Stimulated activated CD4-positive, alpha-beta T cell treated with anti-CD3 and anti-CD28 coated beads, Interleukin-12 subunit alpha, Interleukin-12 subunit beta, amount 100 ng/mL, for 4 hours (primary cell): ENCODE data around the gene DENND5B.
"Not testable (repeated sequence)": the region's sequence is repeated elsewhere in the genome, so short reads cannot be mapped to it uniquely, and the experiment has no call there.

Experiments used
- DNase-seq: peaks from one replicate; pipeline ENCODE4 v3.0.0-alpha.2; 2020

Gene DENND5B

GRCh38 chr12:31550590-31550989, 40.3 kb downstream of the DENND5B start:
- DNase-seq = not testable (repeated sequence)

DNA sequence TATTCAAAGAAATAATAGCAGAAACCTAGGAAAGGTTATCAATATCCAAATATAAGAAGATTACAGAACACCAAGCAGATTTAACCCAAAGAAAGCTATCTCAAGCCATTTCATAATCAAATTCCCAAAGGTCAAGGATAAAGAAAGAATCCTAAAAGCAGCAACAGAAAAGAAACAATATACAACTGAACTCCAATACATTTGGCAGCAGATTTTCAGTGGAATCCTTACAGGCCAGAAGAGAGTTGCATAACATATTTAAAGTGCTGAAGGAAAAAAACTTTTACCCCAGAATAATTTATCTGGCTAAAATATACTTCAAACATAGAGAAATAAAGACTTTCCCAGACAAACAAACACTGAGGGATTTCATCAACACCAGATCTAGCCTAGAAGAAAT, 54.3 kb downstream of the DENND5B start:
- no peak for DNase-seq

DNA sequence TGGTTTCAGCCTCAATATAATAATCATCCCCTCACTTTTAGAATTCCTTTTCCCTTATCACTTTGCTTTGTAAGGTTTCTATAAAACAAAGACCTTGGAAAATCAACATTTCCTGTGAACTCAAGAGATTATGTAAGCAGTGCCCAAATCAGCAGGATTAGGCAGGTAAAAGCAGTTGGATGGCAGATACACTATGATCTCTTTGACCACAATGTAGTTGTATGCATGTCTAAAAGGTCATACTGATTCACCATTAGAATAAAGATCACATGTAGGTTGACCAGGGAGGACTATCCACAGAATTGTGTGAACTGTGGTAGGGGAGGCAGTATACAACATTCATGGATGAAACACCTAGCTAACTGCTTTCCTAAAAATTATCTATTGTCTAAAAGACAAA, 57.5 kb downstream of the DENND5B start:
- DNase-seq = no peak

DNA sequence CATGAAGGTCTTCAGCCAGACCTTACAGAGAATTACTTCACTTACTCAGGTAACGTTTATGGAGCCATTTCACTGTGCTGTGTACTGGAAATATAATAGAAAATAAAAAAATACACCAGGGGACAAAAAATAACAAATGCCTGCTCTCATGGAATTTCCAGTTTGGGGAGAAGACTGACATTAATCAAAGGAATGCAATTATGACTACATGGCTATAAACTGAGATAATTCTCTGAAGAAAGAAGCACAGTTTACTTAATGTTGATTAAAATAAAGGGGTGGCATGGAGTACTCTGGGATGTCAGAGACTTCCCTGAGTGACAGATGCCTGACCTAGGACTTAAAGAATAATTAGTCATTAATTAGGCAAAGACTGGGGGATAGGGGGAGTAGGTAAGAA, 59.0 kb downstream of the DENND5B start:
- no peak for DNase-seq

DNA sequence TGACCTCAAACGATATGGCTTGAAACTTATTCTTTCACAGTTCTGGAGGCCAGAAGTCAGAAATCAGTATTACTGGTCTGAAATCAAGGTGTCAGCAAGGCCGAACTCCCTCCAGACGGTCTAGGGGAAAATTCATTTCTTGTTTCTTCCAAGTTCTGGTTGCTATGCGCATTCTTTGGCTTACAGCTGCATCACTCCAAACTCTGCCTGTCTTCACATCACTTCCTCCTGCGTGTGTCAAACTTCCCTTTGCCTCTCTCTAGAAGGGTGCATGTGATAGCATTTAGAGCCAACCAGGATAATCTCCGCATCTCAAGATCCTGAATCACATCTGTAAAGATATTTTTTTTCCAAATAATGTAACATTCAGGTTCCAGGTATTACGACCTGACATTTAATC, 62.8 kb downstream of the DENND5B start:
- no peak for DNase-seq

DNA sequence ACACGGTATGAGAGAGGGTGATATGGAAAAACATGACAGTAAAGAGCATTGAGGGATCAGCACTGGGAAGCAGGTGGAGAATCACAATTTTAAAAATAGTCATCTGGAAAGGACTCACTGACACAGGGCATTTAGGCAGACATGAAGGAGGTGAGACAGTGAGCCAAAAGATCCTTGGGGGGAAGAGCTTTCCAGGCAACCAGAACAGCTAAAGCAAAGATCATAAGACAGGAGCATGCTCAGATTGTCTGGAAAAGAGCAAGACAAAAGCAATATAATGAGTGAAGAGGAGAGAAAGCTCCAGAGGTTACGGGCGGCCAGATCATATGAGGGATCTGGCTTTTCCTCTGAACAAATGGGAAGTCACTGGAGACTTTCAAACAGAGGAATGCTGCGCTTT, 63.9 kb downstream of the DENND5B start:
- no peak for DNase-seq

- DNase-seq = no peak
Measured at GRCh38 chr12:31526158-31526546, 64.8 kb downstream of the DENND5B start.

DNA sequence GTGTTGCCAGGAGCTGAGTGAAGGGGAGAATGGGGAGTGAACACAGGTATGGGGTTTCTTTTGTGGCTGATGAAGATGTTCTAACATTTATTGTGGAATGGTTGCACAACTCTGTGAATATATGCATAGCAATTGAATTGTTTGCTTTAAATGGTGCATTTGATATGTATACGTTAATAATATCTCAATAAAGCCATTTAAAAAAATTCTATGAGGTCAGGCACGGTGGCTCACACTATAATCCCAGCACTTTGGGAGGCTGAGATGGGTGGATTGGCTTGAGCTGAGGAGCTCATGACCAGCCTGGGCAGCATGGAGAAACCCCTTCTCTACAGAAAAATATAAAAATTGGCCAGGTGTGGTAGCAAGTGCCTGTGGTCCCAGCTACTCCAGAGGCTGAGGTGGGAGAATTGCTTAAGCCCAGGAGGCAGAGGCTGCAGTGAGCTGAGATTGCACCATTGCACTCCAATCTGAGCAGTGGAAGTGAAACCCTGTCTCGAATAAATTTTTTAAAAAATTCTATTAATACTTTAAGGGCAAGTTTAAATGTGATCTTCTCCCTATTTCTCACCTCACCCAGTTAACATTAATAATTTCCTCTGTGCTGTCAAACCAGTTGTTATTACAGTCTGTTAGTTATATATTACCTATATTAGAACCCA, 65.3 kb downstream of the DENND5B start:
- DNase-seq = no peak

DNA sequence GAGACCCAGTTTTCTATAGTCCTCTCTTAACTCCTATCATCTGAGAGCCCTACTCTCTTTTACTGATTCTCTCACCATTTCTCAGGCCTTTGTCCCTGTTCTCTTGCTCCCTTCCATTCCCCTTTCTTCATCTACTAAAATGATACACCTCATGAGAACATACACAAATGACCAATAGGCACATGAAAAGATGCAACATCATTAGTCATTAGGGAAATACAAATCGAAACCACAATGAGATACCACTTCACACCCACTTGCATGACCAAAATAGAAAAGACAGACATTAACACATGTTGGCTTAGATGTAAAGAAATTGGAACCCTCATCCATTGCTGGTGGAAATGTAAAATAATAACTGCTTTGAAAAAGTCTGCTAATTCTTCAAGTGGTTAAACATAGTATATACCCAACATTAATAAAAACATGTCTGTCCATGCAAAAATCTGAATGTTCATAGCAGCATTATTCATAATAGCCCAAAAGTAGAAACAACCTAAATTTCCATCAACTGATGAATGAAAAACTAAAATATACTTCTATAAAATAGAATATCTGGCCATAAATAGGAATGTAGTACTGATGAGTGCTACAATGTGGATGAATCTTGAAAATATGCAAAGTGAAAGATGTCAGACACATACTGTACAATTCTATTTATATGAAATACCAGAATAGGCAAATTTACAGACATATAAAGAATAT, 66.0 kb downstream of the DENND5B start:
- DNase-seq = no peak

GRCh38 chr12:31523306-31523705, 67.6 kb downstream of the DENND5B start:
- DNase-seq = no peak

DNA sequence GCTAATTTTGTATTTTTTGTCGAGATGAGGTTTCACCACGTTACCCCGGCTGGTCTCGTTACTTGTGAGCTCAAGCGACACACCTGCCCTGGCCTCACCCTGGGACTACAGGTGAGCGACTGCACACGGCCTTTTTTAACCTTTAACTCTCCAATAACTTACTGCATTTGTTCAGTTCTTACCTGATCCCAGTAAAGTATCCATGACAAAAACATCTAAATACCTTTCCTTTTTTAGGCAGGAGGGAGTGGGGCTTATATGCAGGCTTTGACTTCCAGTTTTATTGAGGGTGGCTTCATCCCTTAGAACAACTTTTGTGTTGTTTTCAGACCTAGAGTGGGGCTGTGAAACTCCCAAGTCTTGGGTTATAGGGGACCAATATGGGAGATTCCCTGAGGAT, 68.3 kb downstream of the DENND5B start:
- no peak for DNase-seq

GRCh38 chr12:31521964-31522363, 69.0 kb downstream of the DENND5B start:
- DNase-seq = no peak

- no peak for DNase-seq
Measured at GRCh38 chr12:31519511-31519910, 71.4 kb downstream of the DENND5B start.

- DNase-seq = no peak
Measured at GRCh38 chr12:31518680-31519227, 72.2 kb downstream of the DENND5B start.

GRCh38 chr12:31517994-31518393, 72.9 kb downstream of the DENND5B start:
- no peak for DNase-seq

GRCh38 chr12:31516702-31517101, 74.2 kb downstream of the DENND5B start:
- no peak for DNase-seq

DNA sequence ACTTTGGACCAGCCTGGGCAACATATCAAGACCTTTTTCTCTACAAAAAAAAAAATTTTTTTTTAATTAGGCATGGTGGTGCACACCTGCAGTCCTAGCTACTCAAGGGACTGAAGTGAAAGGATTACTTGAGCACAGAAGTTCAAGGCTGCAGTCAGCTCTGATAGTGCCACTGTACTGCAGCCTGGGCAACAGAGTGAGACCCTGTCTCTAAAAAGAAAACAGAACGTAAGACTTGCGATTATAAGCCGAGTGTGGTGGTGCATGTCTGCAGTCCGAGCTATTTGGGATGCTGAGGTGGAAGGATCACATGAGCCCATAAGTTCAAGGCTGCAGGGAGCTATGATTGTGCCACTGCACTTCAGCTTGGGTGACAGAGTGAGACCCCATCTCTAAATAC, 76.0 kb downstream of the DENND5B start:
- no peak for DNase-seq

GRCh38 chr12:31510034-31510433, 80.9 kb downstream of the DENND5B start:
- no peak for DNase-seq

GRCh38 chr12:31508436-31509150, 82.3 kb downstream of the DENND5B start:
- no peak for DNase-seq

- no peak for DNase-seq
Measured at GRCh38 chr12:31507966-31508365, 83.0 kb downstream of the DENND5B start.

DNA sequence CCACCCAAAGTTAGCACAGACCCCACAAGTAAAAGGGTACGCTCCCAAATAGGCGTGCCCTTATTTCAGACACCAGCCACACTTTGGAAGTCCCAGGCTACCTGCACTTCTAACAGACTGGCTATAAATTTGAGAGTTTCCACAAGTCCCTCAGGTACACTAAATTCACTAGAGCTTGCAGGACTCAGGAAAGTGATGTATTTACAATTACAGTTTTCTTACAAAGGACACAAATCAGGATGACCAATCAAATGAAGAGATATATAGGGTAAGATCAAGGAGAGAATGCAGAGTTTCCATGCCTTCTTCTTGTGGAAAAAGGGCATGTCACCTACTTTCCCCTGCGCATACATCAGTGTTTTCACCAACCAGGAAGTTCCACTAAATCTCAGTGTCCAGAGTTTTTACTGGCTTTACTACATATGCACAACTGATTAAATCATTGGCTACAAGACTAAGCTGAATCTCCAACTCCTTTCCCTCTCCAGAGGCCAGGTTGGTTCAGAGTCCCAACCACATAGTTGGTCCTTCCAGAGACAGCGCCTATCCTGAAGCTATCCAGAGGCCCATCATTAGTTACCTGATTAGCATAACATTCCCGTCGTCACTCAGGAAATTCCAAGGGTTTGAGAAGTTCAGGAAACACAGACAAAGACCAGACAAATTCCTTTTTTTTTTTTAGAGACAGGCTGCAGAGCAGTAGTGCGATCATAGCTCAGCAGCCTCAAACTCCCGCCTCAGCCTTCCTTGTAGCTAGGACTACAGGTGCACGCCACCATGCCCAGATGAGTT, 84.2 kb downstream of the DENND5B start:
- DNase-seq = no peak

GRCh38 chr12:31504625-31505222, 86.2 kb downstream of the DENND5B start:
- no peak for DNase-seq

GRCh38 chr12:31501014-31501413, 89.9 kb downstream of the DENND5B start:
- not testable (repeated sequence) for DNase-seq
